HCT116 (cell line): ENCODE results near the gene ZBED1. TPM values are rescaled to one million over a fixed set of nuclear protein-coding genes. Genes with fewer than 3 reads are reported as not detected.

Experiments used
- ATAC-seq: fragments of 200-7000 bp; cut with Tn5 transposase; 2 replicates; pipeline ENCODE4 v1.9.1; 2020; ENCODE audit warnings: mild to moderate bottlenecking, moderate library complexity
- BruUV-seq: library from RNA; stranded (reverse); fragments of 400-500 nt; replicated peaks from 2 replicates; lab custom pipeline; 2021; lab: Mats Ljungman, UMichigan
- CTCF ChIA-PET: fragments of 300-600 bp; sonication (Branson Sonifier 250); formaldehyde crosslinking; loops from one replicate; lab custom pipeline; 2021; ENCODE audit warnings: antibody characterized with exemption; lab: Charles Lee
- POLR2A ChIA-PET: fragments of 300-600, 350-600 bp; sonication (Branson Sonifier 250); formaldehyde crosslinking; loops from one replicate; lab custom pipeline; 2021; ENCODE audit warnings: antibody characterized with exemption; lab: Charles Lee
- RAD21 ChIA-PET, 2 experiments: fragments of 300-600 bp; sonication (Branson Sonifier 250); formaldehyde crosslinking; loops; one replicate each; lab custom pipeline; 2023; ENCODE audit warnings: low total read pairs in 2 of 2; ENCODE audit not compliant: uncharacterized antibody in 2 of 2, unreplicated experiment in 2 of 2, low non-redundant PET in 1 of 2; lab: Charles Lee
- DNase-seq: peaks from one replicate; pipeline ENCODE4 v3.0.0-alpha.2; 2010; ENCODE audit warnings: low read depth, low spot score
- H2AFZ ChIP-seq: fragments of 200-600 bp; shearing (Covaris generic), sonication (generic); 2 replicates; pipeline ENCODE4 v1.6.1; 2017; ENCODE audit warnings: low read depth, mixed run types, mixed read lengths, antibody characterized with exemption, low read length; ENCODE audit not compliant: poor library complexity, severe bottlenecking
- H3K27ac ChIP-seq: 2 replicates; pipeline ENCODE4 v1.5.1; 2012; ENCODE audit warnings: low read depth, low read length
- H3K27me3 ChIP-seq: fragments of 200-600 bp; sonication (generic); 2 replicates; pipeline ENCODE4 v1.6.1; 2016; ENCODE audit warnings: mixed run types, low read length, mixed read lengths; ENCODE audit not compliant: insufficient read depth
- H3K36me3 ChIP-seq, 2 experiments: fragments of 200-500 bp in 1 of 2; fragments of 200-600 bp in 1 of 2; sonication (Bioruptor generic) in 1 of 2; sonication (generic) in 1 of 2; 2 replicates each; pipeline versions ENCODE4 v1.5.1 to v1.6.1; 2014 to 2016; ENCODE audit warnings: low read length in 2 of 2, inconsistent platforms in 1 of 2, mixed read lengths in 1 of 2, mixed run types in 1 of 2; ENCODE audit not compliant: insufficient read depth in 2 of 2, control insufficient read depth in 1 of 2
- H3K4me1 ChIP-seq, 2 experiments: fragments of 200-600 bp in 1 of 2; sonication (generic) in 1 of 2; 2 replicates each; pipeline versions ENCODE4 v1.5.1 to v1.6.1; 2012 to 2017; ENCODE audit warnings: low read length in 2 of 2, inconsistent platforms in 1 of 2, mild to moderate bottlenecking in 1 of 2, mixed read lengths in 1 of 2, mixed run types in 1 of 2, moderate library complexity in 1 of 2; ENCODE audit not compliant: insufficient read depth in 2 of 2, control insufficient read depth in 1 of 2
- H3K4me2 ChIP-seq: fragments of 200-600 bp; sonication (generic); 2 replicates; pipeline ENCODE4 v1.6.1; 2017; ENCODE audit warnings: mixed run types, low read length, mixed read lengths
- H3K4me3 ChIP-seq, 2 experiments: fragments of 200-600 bp in 1 of 2; sonication (generic) in 1 of 2; replicated peaks in 1 of 2; 2 replicates each; pipeline ENCODE4 v1.5.1; 2011 to 2016; ENCODE audit warnings: low read length in 2 of 2, control low read depth in 1 of 2, low read depth in 1 of 2, mild to moderate bottlenecking in 1 of 2, mixed read lengths in 1 of 2, mixed run types in 1 of 2
- H3K79me2 ChIP-seq: fragments of 200-600 bp; sonication (generic); 2 replicates; pipeline ENCODE4 v1.6.1; 2017; ENCODE audit warnings: mild to moderate bottlenecking, mixed run types, low read length, moderate library complexity, mixed read lengths; ENCODE audit not compliant: insufficient read depth
- H3K9ac ChIP-seq: fragments of 200-600 bp; sonication (generic); 2 replicates; pipeline ENCODE4 v1.6.1; 2016; ENCODE audit warnings: low read length, mixed read lengths
- H3K9me2 ChIP-seq: fragments of 200-600 bp; sonication (generic), shearing (Covaris generic); 2 replicates; pipeline ENCODE4 v1.6.1; 2017; ENCODE audit warnings: mixed run types, mild to moderate bottlenecking, moderate library complexity; ENCODE audit not compliant: insufficient read depth
- H3K9me3 ChIP-seq, 2 experiments: fragments of 200-500 bp in 1 of 2; fragments of 200-600 bp in 1 of 2; sonication (Bioruptor generic) in 1 of 2; sonication (generic) in 1 of 2; 2 replicates each; pipeline ENCODE4 v1.6.1; 2014 to 2017; ENCODE audit warnings: low read length in 2 of 2, mixed read lengths in 2 of 2, inconsistent platforms in 1 of 2, low read depth in 1 of 2, mild to moderate bottlenecking in 1 of 2, mixed run types in 1 of 2, moderate library complexity in 1 of 2; ENCODE audit not compliant: control insufficient read depth in 1 of 2, insufficient read depth in 1 of 2
- H4K20me1 ChIP-seq: fragments of 200-600 bp; sonication (generic), shearing (Covaris generic); 2 replicates; pipeline ENCODE4 v1.6.1; 2017; ENCODE audit warnings: mixed run types, mild to moderate bottlenecking, moderate library complexity; ENCODE audit not compliant: insufficient read depth
- ATF3 ChIP-seq: IDR thresholded peaks from 2 replicates; pipeline ENCODE4 v1.6.1; 2012
- CEBPB ChIP-seq: IDR thresholded peaks from 2 replicates; pipeline ENCODE4 v1.6.1; 2012; ENCODE audit warnings: low read depth
- EZH2phosphoT487 ChIP-seq: fragments of 200-600 bp; IDR thresholded peaks from 2 replicates; pipeline ENCODE4 v1.6.1; 2018; ENCODE audit warnings: antibody characterized with exemption, borderline replicate concordance
- RAD21 ChIP-seq: IDR thresholded peaks from 2 replicates; pipeline ENCODE4 v1.6.1; 2012; ENCODE audit warnings: low read depth, mild to moderate bottlenecking
- SP1 ChIP-seq: IDR thresholded peaks from 2 replicates; pipeline ENCODE4 v1.6.1; 2012; ENCODE audit warnings: low read depth
- TCF7L2 ChIP-seq: IDR thresholded peaks from 2 replicates; pipeline ENCODE4 v1.7.0; 2011; ENCODE audit warnings: borderline replicate concordance, inconsistent platforms; ENCODE audit not compliant: insufficient read depth, insufficient read length; ENCODE audit errors: extremely low read depth
- YY1 ChIP-seq: IDR thresholded peaks from 2 replicates; pipeline ENCODE4 v1.6.1; 2011; ENCODE audit warnings: low read length, low read depth, moderate library complexity, mild to moderate bottlenecking; ENCODE audit not compliant: insufficient replicate concordance; ENCODE audit errors: extremely low read depth
- ZBTB33 ChIP-seq: IDR thresholded peaks from 2 replicates; pipeline ENCODE4 v1.6.1; 2011; ENCODE audit warnings: mild to moderate bottlenecking, low read length, moderate library complexity; ENCODE audit not compliant: insufficient replicate concordance; ENCODE audit errors: extremely low read depth
- ZFX ChIP-seq: fragments of 450-650 bp; IDR thresholded peaks from 2 replicates; pipeline ENCODE4 v1.6.1; 2017
- ZNF274 ChIP-seq: fragments of 200-500 bp; sonication (Bioruptor generic); IDR thresholded peaks from 2 replicates; pipeline ENCODE4 v1.6.1; 2014; ENCODE audit warnings: mild to moderate bottlenecking, low read depth, low read length, inconsistent platforms
- intact Hi-C: fragments of 100-400 bp; cut with micrococcal nuclease; formaldehyde crosslinking; loops from 2 replicates; pipeline ENCODE4 v1.10.0; 2022
- total RNA-seq: library from RNA; stranded (reverse); gene quantifications from one replicate; pipeline ENCODE4 v1.2.1, GENCODE V29; 2021; ENCODE audit not compliant: unreplicated experiment

Gene ZBED1
- total RNA-seq, 1 experiment from 2014 or later: 21.0 TPM

DNA sequence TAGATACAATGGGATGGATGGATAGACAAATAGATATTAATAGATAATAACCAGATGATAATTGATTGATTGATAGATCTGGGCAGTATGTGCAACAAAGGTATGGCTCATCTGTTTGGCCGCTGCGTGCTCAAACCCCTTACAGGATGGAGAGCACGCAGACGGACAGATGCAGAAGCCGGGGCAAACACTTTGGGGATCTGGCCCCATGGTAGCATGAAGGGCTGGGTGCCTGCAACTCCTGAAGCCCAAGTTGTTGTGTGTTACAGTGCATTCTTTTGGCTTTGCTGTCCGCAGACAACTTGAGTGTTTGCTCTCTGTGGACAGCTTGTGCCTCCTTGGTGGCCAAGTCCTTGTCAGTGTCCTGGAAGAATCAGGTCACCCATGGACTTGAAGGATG is 10.6 kb upstream of the ZBED1 start:
- BruUV-seq: no TSS peak
- Histone ChIP-seq H3K9ac (no peak overlapping the region), H3K79me2 (no peaks in the 10 kb centered on the region), H3K36me3 (no peaks in the 10 kb centered on the region), H3K4me1 (no peaks in the 10 kb centered on the region), H3K27me3 (no peaks in the 10 kb centered on the region), H4K20me1 (no peaks in the 10 kb centered on the region), H3K9me3 (no peaks in the 10 kb centered on the region), H2AFZ (no peak overlapping the region), H3K4me2 (no peak overlapping the region), H3K4me3 (no peak overlapping the region), H3K9me2 (no peaks in the 10 kb centered on the region), H3K27ac (no peak overlapping the region)
- CTCF ChIA-PET: no interaction called here
- TF ChIP-seq ZNF274 (no peak), RAD21 (no peak), EZH2phosphoT487 (no peak), CEBPB (no peak), ZFX (no peak), TCF7L2 (no peak), SP1 (no peak), ZBTB33 (no peak), YY1 (no peak), ATF3 (no peak)
- ATAC-seq (no peak), DNase-seq (no peak)
- RAD21 ChIA-PET: no interaction called here
- POLR2A ChIA-PET: no interaction called here
- intact Hi-C loops: no loop called here
